COR-L47 (cell line): Measurements from ENCODE around the gene SEMA4F.

ENCODE experiments used
- DNase-seq: peaks from one replicate; lab custom pipeline; 2025; lab: John Stamatoyannopoulos, UW

The SEMA4F gene

DNA sequence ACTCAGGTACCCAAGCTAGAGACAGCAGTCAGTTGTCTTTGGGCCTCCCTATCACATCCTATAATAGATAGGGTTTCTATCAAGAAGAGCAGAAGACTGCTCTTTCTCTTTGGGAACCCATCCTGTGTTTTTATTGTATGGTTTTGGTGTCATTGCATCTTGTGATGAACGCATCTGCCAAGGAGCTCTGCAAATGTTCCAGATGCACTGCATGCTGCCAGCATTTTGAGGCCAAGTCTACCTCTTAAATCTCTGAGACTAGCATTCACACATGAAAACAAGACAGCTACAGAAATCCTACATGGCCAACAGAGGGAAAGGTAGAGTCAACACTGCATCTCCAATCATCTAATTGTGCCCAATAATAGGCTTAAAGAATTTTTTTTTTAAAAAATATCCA lies 14.0 kb downstream of the SEMA4F start:
- no peak for DNase-seq

DNA sequence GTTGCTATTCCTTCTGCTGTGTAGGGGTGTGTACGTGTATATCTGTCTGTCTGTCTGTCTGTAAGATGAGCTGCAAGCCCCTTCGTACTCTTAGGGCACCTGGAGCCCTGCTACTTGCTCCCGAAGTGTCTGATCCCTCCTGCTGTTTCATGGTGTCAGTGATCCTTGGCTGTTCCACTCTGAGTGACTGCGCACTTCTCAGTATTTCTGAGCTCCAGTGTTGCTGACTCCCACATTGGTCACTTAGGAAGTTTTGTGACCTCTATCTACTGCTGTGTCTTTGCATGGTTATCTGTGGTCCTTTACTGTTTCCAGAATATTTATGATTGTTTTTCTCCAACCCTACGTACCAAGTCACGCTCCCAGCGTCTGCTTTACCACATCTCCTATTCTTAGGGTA lies 16.2 kb downstream of the SEMA4F start:
- DNase-seq, result no peak

DNA sequence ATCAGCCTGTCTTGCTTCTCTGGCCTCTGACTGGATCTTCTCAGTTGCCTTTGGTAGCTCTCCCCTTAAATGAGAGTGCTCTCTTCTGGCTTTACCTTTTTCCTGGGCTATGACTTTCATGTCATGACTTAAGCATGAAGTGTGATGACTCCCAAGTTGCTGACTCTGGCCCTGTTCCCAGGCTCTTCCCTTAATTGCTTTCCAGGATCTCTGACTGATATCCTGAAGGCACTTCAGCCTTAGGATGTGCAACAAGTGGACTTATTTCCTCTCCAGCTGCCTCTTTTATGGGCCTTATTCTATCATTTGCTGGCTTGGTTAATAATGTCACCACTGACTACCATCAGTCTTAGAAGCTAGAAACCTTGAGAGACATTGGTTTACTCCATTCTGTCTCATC lies 17.4 kb downstream of the SEMA4F start:
- DNase-seq, result no peak

DNA sequence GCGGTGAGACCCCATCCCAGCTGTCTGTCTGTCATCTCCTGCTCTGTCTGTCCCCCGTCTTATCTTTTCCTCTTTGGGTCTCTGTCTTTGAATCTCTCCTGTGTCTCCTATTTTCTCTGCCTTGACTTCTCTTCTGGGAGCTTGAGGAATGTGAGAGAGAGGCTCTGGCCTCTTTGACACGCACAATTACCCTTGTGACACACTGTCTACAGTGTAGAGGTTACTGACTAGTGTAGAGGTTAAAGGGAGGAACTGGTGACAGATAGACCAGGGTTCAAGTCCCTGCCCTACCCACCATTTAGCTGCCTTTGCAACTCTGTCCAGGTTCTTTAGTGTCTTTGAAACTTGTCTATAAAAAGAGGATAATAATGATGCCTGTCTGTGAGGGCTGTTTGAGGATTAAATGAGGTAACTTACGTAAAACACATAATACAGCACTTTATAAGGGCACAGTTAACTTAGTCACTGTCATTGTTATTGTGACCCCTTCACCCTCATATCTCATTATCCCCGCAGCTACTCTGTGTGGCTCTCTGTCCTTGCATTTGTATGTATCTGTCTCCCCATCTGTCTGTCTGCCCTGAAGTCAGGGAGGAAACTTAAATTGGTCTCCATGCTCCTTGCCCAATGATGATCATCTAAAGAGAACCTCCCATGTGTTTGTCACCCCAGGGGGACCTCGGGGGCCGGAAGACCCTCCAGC lies 19.9 kb downstream of the SEMA4F start:
- no peak for DNase-seq

DNA sequence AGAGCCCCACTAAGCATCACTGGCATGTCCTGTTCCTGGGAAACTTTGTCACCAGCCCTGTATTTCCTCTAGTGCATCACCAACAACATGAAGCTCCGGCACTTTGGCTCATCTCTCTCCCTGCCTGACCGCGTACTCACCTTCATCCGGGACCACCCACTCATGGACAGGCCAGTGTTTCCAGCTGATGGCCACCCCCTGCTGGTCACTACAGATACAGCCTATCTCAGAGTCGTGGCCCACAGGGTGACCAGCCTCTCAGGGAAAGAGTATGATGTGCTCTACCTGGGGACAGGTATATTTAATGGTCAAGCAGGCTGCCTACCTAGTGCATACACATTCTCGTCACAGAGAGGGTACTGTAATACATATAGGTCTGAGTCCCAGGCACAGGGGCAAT lies 21.0 kb downstream of the SEMA4F start:
- no peak for DNase-seq

DNA sequence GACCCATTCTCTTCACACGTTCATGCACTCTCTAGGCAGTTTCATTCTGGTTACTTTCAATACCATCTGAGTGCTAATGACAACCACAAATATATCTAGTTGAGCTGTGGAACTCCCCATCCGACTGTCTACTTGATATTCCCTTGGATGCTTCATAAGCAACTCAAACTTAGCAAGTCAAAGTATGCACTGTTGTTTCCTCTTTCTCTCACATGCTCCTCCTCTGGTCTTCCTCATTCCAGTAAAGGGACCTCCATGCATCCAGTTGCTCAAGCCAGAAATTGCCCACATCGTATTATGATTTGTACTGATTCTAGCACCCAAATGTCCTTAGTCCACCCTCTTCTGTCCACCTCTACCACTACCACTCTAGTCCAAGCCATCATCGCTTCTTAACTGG lies 22.3 kb downstream of the SEMA4F start:
- no peak for DNase-seq

DNA sequence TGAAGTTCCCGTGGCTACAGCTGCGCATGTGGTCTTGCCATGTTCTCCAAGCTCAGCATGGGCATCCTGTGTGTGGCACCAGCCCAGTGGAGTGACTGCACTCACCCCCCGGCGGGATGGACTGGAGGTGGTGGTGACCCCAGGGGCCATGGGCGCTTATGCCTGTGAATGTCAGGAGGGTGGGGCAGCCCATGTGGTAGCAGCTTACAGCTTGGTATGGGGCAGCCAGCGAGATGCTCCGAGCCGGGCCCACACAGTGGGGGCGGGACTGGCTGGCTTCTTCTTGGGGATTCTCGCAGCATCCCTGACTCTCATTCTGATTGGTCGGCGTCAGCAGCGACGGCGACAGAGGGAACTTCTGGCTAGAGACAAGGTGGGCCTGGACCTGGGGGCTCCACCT lies 25.6 kb downstream of the SEMA4F start:
- DNase-seq, result no peak

DNA sequence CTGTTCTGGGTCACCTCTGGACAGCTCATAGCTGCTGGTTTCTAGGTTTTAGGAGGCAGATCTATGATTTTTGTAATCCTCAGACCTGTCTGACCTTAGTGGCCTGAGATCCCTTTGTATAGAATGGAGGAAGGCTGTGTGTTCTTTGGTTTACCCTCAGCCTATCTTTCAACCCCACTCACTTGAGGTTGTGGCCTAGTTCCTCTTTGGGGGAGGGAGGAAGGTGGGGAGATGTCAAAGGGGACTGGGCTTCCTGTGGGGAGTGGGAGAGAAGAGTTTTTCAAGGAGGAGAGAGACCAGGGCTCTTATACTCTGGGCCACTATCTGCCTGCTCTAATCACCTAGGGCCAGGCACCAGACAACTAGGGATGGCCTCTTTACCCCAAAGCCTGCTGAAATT lies 28.5 kb downstream of the SEMA4F start:
- DNase-seq, result no peak

DNA sequence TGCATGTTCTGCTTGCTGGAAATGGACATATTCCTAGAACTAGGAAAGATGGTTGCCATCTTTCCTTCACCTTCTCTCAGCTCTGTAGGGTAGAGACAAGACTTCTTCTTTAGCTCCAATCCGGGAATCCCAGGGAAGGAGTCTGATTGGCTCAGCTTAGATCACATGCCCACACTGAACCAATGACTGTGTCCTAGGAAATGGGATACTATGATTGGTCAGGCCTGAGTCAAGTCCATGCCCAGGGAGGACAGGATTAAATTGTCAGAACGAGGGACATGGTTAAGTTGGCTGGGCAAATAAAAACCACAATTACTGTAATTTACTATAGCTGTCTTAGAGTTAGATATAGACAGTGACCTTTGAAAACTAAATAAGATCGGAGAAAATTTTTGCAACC lies 31.4 kb downstream of the SEMA4F start:
- no peak for DNase-seq

DNA sequence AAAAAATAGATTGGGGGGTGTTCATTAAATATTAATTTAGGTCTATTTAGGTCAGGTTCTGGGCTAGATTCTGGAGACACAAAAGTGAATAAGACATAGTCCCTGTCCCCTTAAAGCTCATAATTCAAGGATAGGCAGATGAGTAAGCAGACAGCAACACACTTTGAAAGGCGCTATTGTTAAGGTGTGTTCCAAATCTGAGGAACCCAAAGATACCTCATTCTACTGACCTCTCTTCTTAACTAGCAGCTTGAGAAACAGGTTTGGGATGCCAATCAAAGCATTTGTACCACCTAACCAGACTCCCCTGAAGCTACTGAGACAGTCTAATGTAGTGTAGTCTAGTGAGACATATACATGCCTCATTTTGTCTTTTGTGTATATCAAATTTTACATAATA lies 34.8 kb downstream of the SEMA4F start:
- DNase-seq, result no peak

DNA sequence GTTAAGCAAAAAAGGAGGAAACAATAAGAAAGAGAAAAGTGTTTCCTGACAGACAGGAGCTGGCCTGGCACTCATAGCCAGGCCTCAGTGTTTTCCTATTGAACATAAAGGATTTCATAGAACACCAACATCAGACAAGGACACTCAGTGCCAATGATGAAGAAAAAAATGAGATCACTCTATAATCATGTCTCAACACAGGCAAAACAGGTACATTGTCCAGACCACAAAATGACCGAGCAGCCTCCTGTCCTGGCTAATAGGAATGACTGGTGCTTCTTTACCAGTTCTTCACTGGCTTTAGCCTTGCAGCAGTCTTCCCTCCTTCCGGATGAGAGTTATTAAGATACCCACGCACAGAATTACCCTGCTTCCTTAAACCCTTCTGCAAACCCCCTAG lies 35.6 kb downstream of the SEMA4F start:
- no peak for DNase-seq

DNA sequence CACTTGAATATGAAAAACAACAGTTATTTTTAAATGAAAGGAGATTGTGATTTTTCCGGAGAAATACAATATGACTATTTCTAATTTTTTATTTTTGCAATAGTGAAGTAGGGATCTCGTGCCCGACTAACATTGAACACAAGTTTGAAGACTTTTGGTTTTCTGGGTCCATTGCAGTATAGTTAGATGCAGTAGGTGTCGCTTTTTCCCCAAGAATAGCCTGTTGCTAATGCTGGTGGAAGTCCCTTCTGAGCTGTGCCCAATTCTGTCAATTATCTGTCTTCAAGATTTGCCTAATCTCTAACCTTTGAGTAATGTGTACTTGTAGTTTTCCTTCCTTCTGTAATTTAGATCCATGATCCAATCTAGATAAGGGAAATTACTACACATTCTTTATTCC lies 36.5 kb downstream of the SEMA4F start:
- peak; percentile 29 for DNase-seq

DNA sequence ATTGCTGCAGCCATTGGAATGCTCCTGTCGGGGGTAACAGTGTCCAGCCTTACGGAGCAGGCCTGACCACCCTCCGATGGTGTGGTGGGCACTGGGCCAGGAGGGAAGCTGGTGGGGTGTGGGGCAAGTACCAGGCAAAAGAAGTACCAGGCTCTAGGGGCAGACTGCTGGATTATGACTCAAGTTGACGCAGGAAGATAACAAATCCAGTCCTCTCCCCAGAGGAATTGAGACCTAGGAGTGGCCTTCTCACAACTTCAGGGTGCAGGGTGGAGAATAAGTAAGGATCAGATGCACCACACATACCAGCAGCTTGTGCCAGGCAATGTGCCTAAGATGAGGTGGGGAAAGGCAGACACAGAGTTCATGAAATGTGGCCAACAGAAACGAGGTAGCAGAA lies 37.9 kb downstream of the SEMA4F start:
- DNase-seq, result no peak

DNA sequence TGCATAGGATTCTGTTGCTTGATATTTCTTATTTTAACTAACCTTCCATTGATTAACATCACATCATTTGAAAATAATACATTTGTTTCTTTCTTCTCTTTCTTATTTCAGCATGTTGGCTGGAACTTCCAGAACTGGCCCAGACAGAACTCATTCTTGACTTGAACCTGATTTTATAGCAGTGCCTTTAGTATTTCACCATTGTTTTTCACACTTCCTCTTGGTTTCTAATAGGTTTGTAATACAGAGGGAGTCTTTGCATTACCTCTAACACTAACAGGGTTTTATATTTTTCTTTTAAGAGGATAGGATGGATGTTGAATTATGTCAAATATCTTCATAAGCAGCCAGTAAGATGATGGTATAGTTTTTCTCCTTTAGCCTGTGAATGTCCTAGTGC lies 39.2 kb downstream of the SEMA4F start:
- no peak for DNase-seq

DNA sequence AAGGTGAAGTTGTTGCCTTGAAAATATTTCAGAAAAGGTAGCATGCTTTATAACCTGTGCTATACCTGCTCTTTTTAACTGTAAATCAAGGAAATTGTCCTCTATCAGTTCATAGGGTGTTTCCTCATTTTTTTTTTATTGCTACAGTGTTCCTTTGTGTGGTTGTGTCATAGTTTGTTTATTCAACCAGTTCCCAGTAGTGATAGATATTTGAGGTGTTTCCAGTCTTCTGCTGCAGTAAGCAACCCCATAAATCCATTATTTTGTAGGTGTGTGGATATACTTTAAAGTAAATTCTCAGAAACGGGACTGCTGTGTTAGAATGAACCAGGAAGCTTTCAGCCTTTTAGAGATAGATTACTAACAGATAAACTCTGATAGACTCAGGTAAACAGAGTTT lies 39.6 kb downstream of the SEMA4F start:
- no peak for DNase-seq

DNA sequence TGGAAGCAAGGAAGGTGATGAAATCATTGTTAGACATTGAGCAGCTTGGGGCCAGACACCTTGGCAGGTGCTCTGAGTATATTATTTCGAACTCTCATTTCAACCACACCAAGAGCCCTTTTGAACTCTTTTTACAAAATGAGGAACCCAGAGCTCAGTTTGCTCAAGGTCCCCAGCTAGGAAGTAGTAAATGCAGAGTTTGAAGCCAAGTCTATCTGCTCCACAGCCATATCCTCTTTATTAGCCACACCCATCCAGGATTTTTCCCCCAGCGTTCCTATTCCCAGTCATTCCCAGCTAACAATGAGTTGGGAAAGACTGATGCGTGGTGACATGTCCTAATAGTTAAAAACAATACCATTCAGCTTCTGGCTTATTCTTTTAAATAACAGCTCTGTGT lies 40.2 kb downstream of the SEMA4F start:
- DNase-seq, result no peak

DNA sequence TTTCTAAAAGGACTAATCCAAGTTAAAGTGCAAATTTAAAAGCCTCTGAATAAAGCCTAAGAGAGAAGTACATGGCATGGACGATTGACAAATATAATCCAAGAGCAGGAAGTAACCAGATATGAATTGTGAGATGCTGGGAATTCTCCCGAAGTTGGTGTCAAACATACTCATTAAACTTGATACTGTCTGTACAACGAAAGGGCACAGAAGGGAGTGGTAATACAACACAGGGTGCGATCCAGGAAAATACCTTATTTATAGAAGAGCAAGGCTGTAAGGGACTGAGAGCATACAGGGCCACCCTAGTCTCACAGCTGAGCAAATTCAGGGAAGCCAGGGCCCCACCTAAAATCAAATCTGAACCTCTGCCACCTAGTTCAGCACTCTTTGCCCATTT lies 41.6 kb downstream of the SEMA4F start:
- DNase-seq, result no peak

DNA sequence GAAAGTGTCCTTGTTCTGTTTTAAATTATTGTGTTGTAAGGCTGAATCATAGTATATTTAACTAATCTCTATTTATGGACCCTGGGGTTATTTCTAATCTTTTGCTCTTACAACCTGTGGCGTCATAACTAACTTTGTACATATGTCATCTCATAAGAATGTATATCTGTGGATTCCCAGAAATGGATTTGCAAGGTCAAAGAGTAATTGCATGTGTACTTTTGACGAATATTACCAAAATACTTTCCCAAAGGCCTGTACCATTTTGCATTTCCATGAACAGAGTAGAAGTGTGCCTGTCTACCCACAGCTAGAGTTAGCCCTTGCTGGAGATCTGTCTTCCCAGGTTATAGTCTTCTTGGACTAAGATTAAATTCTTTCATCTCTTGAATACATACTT lies 42.8 kb downstream of the SEMA4F start:
- no peak for DNase-seq

DNA sequence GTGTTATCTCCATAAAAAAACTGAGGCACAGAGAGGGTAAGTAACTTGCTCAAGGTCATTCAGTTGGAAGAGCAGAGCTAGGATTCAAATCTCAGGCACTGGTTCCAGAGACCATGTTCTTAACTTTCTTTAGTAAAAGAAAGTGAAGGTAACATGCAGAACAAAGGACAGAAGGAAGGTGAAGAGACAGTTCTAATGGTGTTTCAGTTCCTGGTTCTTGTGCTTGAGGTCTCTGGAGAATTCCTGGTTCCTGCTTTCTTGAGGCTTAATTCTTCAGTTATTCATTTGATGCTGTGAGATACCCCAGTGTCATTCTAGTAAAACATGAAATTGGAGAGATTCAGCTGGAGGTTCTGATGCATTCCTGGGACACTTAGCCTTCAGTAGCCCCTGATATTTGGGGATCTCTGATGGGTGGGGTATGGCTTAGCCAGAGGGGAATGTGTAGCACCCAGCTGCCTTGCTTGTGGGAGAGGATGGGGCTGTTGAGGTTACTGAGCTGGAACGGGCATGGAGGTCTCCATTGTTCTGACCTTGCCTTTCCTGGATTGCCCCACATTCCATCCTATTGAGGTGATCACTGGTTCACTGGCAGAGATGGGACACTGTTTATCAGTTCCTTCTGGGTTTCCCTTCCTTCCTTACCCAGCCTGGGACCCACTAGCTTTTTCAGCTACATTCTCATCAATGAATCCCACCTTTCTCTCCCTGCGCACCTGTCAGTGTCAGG lies 46.8 kb downstream of the SEMA4F start:
- no peak for DNase-seq

DNA sequence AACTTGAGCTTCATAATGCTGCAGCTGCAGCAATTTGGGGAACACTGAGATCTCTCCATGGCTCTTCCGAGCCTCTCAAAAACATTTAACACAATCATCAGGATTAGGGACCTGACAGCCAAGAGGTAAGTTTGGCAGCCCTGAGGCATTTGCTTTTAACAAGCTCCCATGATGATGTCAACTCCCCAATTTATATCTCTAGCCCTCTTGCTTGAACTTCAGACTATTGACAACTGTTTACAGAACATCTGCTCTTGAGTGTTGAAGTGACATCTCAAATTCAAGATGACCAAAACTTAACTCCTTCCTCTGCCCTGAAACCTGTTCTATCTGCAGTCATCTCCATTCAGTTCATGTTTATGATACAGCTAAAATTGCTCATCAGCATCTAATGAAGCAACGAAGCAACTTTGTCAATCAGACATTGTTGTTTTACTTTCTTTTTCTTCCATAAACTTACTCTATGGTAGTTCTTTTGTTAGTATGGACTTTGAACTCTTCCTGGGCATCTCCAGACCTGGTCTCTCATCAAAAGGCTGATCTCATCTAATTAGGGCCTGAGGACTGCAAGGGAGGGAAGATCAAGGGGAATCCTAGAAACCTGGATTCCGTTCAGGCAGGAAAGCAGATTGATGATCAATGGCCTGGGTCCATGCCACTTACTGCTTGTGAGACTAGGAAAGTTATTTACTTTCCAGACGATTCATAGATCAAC lies 48.1 kb downstream of the SEMA4F start:
- no peak for DNase-seq

DNA sequence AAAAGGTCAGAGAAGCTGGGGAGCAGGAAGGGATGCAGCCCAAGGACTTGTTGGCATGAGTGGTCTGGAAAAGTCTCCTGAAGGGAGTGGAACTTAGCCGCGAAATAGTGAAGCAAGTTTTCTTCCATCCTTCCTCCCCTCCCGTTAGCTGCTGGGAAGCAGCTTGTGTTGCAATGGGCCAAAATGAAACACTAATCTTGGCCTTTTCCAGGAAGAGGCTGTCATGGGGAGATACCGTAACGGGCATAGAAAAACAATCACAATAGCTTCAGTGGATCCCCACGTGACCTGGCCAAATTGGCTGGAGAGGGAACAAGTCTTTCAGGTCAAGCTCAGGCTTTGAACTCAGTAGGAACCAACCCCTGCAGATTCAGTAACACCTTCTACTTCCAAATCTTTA lies 49.3 kb downstream of the SEMA4F start:
- DNase-seq, result no peak

DNA sequence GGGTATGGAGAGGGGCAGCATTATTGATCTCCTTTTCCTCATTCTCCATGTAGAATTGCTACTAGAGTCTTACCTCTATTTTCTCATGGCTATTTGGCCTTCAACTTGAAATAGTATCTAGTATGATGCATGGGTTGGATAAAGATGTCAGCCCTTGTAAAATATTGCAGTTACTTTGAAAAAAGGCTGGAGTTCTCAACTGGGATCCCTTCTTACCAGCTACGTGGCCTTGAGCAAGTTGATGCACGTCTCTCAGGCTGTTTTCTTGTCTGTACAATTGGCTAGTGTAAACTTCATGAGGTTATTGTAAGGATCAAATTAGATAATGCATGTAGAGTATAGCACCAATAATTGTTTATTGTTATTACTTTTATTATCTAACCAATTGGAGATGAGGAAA lies 50.2 kb downstream of the SEMA4F start:
- no peak for DNase-seq

DNA sequence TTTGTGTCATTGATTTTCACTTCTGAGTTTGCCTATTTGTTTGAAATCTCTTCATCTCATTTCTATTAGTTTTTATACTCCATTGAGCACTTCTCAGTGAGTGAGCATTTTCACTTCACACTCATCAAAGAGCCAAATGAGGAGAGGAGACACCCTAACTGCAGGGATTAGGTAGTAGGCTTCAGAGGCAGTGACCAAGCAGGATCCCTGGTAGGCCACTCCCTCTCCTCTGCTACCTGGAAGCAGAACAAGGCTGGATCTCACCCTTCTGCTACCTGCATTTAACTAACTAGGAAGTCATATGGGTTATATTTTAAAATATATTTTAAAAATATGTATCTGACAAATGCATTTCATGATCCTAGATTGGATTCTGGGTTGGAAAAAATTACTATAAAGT lies 52.7 kb downstream of the SEMA4F start:
- DNase-seq, result no peak
